ENCODE data around the gene KHNYN.
A peak's percentile ranks its signal among the peaks of the same experiment; 100 is the strongest.
"Not testable (repeated sequence)": the region's sequence is repeated elsewhere in the genome, so short reads cannot be mapped to it uniquely, and the experiment has no call there.

KHNYN gene

DNA sequence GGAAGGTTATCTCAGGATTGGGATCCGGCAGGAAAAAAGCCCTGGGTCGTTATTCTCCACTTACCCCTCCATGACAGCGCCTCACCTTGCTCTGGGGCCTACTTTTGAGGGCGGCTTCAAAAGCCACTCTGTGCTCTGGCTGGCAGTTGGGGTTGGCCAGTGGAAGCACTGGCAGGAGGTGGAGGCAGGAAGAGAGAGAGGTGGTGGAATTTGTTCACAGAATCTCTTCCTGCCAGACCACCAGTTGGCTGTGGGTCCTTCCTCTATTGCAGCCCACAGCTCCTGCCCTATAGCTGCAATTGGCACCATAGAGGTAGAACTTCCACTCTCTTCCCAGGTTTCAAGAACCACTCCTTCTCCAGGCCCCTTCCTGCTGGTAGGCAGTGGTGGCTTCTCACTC lies 45.5 kb downstream of the KHNYN start:
- TF ChIP-seq, protein P1, sequence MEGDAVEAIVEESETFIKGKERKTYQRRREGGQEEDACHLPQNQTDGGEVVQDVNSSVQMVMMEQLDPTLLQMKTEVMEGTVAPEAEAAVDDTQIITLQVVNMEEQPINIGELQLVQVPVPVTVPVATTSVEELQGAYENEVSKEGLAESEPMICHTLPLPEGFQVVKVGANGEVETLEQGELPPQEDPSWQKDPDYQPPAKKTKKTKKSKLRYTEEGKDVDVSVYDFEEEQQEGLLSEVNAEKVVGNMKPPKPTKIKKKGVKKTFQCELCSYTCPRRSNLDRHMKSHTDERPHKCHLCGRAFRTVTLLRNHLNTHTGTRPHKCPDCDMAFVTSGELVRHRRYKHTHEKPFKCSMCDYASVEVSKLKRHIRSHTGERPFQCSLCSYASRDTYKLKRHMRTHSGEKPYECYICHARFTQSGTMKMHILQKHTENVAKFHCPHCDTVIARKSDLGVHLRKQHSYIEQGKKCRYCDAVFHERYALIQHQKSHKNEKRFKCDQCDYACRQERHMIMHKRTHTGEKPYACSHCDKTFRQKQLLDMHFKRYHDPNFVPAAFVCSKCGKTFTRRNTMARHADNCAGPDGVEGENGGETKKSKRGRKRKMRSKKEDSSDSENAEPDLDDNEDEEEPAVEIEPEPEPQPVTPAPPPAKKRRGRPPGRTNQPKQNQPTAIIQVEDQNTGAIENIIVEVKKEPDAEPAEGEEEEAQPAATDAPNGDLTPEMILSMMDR (IDR thresholded peaks at IDR 0.05; ENCODE audit: control extremely low read depth, extremely low read depth, low read depth, missing control alignments): no peak
- POLR2A ChIA-PET: no interaction called here
- no peak for DNase-seq (ENCODE audit: extremely low spot score)
- CTCF ChIA-PET: interaction anchor here (1.6 kb wide), 1 partner anchor 8 kb away, joined by 6 read pairs; no protein-coding TSS in a partner anchor

DNA sequence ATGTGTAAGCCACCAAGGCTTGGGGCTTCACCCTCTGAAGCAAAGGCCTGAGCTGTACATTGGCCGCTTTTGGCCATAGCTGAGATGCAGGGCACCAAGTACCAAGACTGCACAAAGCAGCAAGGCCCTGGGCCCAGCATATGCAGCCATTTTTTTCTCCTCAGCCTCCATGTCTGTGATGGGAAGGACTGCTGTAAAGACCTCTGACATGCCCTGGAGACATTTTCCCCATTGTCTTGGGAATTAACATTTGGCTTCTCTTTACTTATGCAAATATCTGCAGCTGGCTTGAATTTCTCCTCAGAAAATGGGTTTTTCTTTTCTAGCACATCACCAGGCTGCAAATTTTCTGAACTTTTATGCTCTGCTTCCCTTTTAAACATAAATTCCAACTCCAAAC lies 50.2 kb downstream of the KHNYN start:
- DNase-seq (ENCODE audit: extremely low spot score); CTCF ChIA-PET; POLR2A ChIA-PET: not testable (repeated sequence)

DNA sequence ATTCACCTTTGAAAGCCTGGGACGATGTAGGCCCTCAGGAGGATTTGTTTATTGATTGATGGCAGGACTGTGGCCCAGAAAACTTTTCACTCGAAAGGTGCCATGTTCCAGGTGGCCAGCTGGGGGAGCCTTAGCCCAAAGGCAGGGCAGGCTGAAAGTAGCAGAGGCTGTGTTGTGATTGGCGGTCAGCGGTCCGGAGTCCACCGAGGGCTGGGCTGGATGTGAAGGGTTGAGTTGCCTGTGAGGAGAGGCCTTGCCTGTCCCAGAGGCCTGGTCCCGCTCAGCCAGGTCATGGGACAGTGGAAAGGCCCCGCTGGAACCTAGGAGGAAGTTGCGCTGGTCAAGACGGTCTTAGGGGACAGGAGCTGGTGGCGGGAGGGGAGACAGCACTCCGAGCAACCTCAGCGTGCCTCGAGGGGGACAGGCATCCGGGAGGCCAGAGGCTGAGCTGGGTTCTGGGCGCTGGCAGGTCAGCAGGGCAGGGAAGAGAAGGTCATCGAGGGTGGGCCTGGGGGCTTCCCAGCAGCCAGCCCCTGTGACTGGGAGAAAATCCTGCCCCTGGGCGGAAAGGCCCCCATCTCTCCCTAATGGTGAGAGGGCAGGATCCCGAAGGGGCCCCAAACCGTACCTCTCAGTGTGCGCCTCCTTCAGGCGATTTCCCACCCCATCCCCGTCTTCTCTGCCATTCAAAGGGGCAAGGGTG lies 52.0 kb downstream of the KHNYN start:
- CTCF ChIA-PET: interaction anchor here (0.7 to 2.4 kb wide), 13 partner anchors 9 to 228 kb away, joined by 3 to 7 read pairs (median 4); no protein-coding TSS in a partner anchor
- peak; percentile 84 for DNase-seq (ENCODE audit: extremely low spot score)
- POLR2A ChIA-PET: no interaction called here

DNA sequence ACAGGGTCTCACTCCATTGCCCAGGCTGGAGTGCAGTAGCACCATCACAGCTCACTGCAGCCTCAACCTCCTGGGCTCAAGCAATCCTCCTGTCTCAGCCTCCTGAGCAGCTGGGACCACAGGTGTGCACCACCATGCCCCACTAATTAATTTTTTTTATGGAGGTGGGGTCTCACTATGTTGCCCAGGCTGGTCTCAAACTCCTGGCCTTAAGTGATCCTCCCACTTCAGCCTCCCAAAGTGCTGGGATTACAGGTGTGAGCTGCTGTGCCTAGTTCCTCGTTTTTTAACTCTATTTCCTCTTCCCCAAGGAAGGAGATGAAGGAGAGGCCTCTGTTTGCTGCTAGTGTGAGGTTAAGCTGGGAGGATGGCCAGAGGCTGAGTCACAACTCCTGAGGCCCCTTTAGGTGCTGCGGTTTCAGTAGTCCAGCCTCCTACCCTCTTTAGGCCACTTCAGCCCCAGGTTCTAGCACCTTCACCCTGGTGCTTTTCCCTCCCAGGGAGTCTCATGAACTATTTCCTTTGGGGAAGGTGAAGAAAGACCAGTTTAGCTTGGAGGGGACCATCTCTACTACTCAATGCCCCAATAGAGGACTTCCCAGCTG lies 53.0 kb downstream of the KHNYN start:
- DNase-seq (ENCODE audit: extremely low spot score); POLR2A ChIA-PET: not testable (repeated sequence)
- CTCF ChIA-PET: interaction anchor here (1.8 to 2.4 kb wide), 5 partner anchors 8 to 198 kb away, joined by 4 to 7 read pairs (median 6); no protein-coding TSS in a partner anchor

More for the DNA sequence above, 52.0 kb downstream of the KHNYN start:
- TF ChIP-seq, protein P1 (IDR thresholded peaks at IDR 0.05; ENCODE audit: control extremely low read depth, extremely low read depth, low read depth, missing control alignments): peak; percentile 69

DNA sequence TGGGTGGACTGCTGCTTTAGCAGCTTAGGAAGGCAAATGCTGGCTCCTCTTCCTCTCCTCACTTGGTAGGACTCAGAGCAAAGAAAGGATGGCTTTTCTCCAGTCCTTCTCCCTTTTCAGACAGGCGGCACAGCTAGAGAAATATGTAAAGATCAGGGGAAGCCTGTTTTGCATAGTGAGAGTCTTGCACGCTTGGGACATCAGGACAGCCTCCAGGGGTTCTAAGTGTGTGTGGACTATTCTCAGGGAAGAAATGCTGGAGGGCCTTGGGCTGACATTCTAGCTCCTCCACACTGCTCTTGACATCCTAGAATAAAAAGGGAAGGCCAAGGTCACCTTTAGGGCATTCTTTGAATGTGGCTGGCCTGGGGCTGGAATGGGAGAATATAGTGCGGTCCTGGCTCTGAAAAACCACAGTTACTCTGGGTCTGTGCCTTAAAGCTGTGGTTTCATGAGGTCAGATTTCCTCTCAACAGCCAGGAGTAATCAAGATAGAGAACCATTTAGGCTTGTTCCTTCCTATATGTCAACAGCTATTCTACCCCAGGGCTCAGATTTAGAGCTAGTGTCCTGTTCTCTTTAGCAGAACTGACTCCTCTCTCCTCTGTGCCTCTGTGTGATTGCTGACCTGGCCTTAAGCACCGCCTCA lies 54.0 kb downstream of the KHNYN start:
- POLR2A ChIA-PET: no interaction called here
- CTCF ChIA-PET: interaction anchor here (1.2 to 2.1 kb wide), 6 partner anchors 9 to 197 kb away, joined by 3 to 6 read pairs (median 4); no protein-coding TSS in a partner anchor
- TF ChIP-seq, protein P1 (IDR thresholded peaks at IDR 0.05; ENCODE audit: control extremely low read depth, extremely low read depth, low read depth, missing control alignments): no peak
- DNase-seq (ENCODE audit: extremely low spot score): no peak
